CD4-positive, CD25-positive, alpha-beta regulatory T cell (primary cell): ENCODE data around the gene THY1. TPM values are rescaled to one million over a fixed set of nuclear protein-coding genes. Genes with fewer than 3 reads are reported as not detected.
A peak's percentile ranks its signal among the peaks of the same experiment; 100 is the strongest.

Source experiments
- ATAC-seq, 2 donors: fragments of 150-1000 bp; cut with Tn5 transposase; one replicate each; pipeline ENCODE4 v1.10.0; 2021; ENCODE audit warnings: low read depth in 2 of 2, moderate number of reproducible peaks in 2 of 2, moderate library complexity in 1 of 2
- DNase-seq, 3 donors: peaks; one replicate each; pipeline versions ENCODE4 v3.0.0 to v3.0.0-alpha.2; 2012 to 2022; ENCODE audit warnings: mixed read lengths in 1 of 3
- H3K27ac ChIP-seq: one replicate; pipeline ENCODE4 v1.7.0; 2013; ENCODE audit warnings: mild to moderate bottlenecking, low read length; ENCODE audit not compliant: insufficient read depth, poor library complexity, severe bottlenecking
- H3K27me3 ChIP-seq: one replicate; pipeline ENCODE4 v1.7.0; 2013; ENCODE audit warnings: low read length; ENCODE audit not compliant: control insufficient read depth, insufficient read depth
- H3K36me3 ChIP-seq: one replicate; pipeline ENCODE4 v1.7.0; 2013; ENCODE audit warnings: mild to moderate bottlenecking, low read length, moderate library complexity; ENCODE audit not compliant: control insufficient read depth, insufficient read depth
- H3K4me1 ChIP-seq: 2 replicates; pipeline ENCODE4 v1.7.0; 2013; ENCODE audit warnings: mild to moderate bottlenecking, low read length; ENCODE audit not compliant: insufficient read depth, control insufficient read depth, poor library complexity, severe bottlenecking
- H3K4me3 ChIP-seq: one replicate; pipeline ENCODE4 v1.7.0; 2013; ENCODE audit warnings: low read depth, mild to moderate bottlenecking, low read length, moderate library complexity
- H3K9me3 ChIP-seq, 2 experiments: 1 replicate in 1 of 2; 2 replicates in 1 of 2; pipeline ENCODE4 v1.7.0; 2013; ENCODE audit warnings: low read length in 2 of 2, mild to moderate bottlenecking in 1 of 2, moderate library complexity in 1 of 2; ENCODE audit not compliant: control insufficient read depth in 2 of 2
- H3K27ac Mint-ChIP-seq, 3 donors: one replicate each; pipeline ENCODE4 v1.8.0; 2020 to 2022; ENCODE audit warnings: mild to moderate bottlenecking in 3 of 3, mixed read lengths in 3 of 3, moderate library complexity in 2 of 3
- H3K27me3 Mint-ChIP-seq: one replicate; pipeline ENCODE4 v1.8.0; 2022; ENCODE audit warnings: mild to moderate bottlenecking, mixed read lengths
- H3K36me3 Mint-ChIP-seq: one replicate; pipeline ENCODE4 v1.8.0; 2020; ENCODE audit warnings: mixed read lengths
- H3K4me1 Mint-ChIP-seq, 4 donors: one replicate each; pipeline ENCODE4 v1.8.0; 2020 to 2022; ENCODE audit warnings: mixed read lengths in 4 of 4, mild to moderate bottlenecking in 1 of 4
- H3K4me3 Mint-ChIP-seq, 4 donors: one replicate each; pipeline ENCODE4 v1.8.0; 2020 to 2022; ENCODE audit warnings: mild to moderate bottlenecking in 4 of 4, mixed read lengths in 4 of 4, moderate library complexity in 3 of 4
- H3K9me3 Mint-ChIP-seq, 7 donors: one replicate each; pipeline ENCODE4 v1.8.0; 2020 to 2022; ENCODE audit warnings: mixed read lengths in 7 of 7, mild to moderate bottlenecking in 3 of 7, moderate library complexity in 2 of 7
- polyA plus RNA-seq, 4 donors: library from polyadenylated mRNA; unstranded; fragments of 300-500 nt; fragmentation: Illumina TruSeq; gene quantifications; one replicate each; pipeline ENCODE4 v1.2.3, GENCODE V29; 2021
- total RNA-seq: library from RNA; stranded (reverse); gene quantifications from one replicate; pipeline ENCODE4 v1.2.3, GENCODE V29; 2022

THY1 gene
- total and polyA plus RNA-seq, 5 donors from 2014 or later: not detected

GRCh38 chr11:119449498-119449897, 26.5 kb upstream of the THY1 start:
- H3K36me3 ChIP-seq: no peaks in the 10 kb centered on the region
- H3K27me3 ChIP-seq: peaks cover 3% of the 10 kb centered on the region
- H3K9me3 ChIP-seq: no peaks in the 10 kb centered on the region
- H3K27ac ChIP-seq: no peak overlapping the region
- no peaks in the 10 kb centered on the region for H3K36me3 Mint-ChIP-seq
- peaks cover 0 to 4% (median 0%) of the 10 kb centered on the region in 7 donors for H3K9me3 Mint-ChIP-seq
- ATAC-seq (no peak), DNase-seq (no peak)
- H3K4me1 ChIP-seq: no peaks in the 10 kb centered on the region
- no peak overlapping the region for H3K27ac Mint-ChIP-seq
- no peaks in the 10 kb centered on the region for H3K4me1 Mint-ChIP-seq
- H3K4me3 ChIP-seq: no peak overlapping the region
- peaks cover 15% of the 10 kb centered on the region for H3K27me3 Mint-ChIP-seq
- no peak overlapping the region for H3K4me3 Mint-ChIP-seq

- Mint-ChIP-seq H3K36me3 (no peaks in the 10 kb centered on the region), H3K4me1 (peaks cover 0 to 3% (median 0%) of the 10 kb centered on the region in 4 donors), H3K4me3 (no peak overlapping the region), H3K27ac (no peak overlapping the region), H3K27me3 (peaks cover 22% of the 10 kb centered on the region), H3K9me3 (peaks cover 0 to 1% (median 0%) of the 10 kb centered on the region in 7 donors)
- Histone ChIP-seq H3K4me3 (no peak overlapping the region), H3K4me1 (no peaks in the 10 kb centered on the region), H3K9me3 (no peaks in the 10 kb centered on the region), H3K27ac (no peak overlapping the region), H3K27me3 (peaks cover 7% of the 10 kb centered on the region), H3K36me3 (no peaks in the 10 kb centered on the region)
- DNase-seq: no peak
- ATAC-seq: no peak
These were observed 25.4 kb upstream of the THY1 start for GRCh38 chr11:119448380-119448779.

DNA sequence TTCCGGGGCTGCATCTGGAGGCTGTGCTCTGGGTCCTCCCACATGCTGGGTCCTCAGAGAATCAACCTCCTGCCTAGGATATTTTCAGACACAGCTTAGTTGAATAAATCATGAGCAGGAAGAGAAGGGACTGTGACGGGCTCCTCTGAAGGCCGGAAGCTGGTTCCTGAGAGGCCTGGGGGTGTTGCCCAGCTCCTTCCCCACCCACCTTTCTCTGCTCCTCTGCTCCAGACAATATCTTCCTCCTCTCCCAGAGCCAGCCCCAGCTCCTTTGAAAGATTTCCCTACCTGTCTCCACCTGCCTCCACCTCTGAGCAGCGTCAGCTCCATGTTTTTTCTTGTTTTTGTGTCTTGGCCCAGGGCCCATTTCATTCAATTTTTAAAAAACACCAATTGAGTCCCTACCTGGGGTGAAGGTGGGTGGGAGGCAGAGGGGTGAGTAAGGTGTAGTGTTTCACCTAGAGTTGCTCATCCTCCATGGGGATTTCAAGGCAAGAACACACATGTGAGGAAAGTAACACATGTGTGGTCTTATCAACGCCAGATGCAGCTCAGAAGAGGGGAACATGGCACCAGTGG, 24.8 kb upstream of the THY1 start:
- no peak for DNase-seq
- Histone ChIP-seq H3K4me3 (no peak overlapping the region), H3K27ac (no peak overlapping the region), H3K4me1 (no peaks in the 10 kb centered on the region), H3K27me3 (peaks cover 7% of the 10 kb centered on the region), H3K9me3 (no peaks in the 10 kb centered on the region), H3K36me3 (no peaks in the 10 kb centered on the region)
- H3K27ac Mint-ChIP-seq: no peak overlapping the region
- H3K9me3 Mint-ChIP-seq: peaks cover 0 to 1% (median 0%) of the 10 kb centered on the region in 7 donors
- ATAC-seq: no peak
- peaks cover 17% of the 10 kb centered on the region for H3K27me3 Mint-ChIP-seq
- H3K36me3 Mint-ChIP-seq: no peaks in the 10 kb centered on the region
- H3K4me1 Mint-ChIP-seq: peaks cover 0 to 4% (median 0%) of the 10 kb centered on the region in 4 donors
- no peak overlapping the region for H3K4me3 Mint-ChIP-seq

DNA sequence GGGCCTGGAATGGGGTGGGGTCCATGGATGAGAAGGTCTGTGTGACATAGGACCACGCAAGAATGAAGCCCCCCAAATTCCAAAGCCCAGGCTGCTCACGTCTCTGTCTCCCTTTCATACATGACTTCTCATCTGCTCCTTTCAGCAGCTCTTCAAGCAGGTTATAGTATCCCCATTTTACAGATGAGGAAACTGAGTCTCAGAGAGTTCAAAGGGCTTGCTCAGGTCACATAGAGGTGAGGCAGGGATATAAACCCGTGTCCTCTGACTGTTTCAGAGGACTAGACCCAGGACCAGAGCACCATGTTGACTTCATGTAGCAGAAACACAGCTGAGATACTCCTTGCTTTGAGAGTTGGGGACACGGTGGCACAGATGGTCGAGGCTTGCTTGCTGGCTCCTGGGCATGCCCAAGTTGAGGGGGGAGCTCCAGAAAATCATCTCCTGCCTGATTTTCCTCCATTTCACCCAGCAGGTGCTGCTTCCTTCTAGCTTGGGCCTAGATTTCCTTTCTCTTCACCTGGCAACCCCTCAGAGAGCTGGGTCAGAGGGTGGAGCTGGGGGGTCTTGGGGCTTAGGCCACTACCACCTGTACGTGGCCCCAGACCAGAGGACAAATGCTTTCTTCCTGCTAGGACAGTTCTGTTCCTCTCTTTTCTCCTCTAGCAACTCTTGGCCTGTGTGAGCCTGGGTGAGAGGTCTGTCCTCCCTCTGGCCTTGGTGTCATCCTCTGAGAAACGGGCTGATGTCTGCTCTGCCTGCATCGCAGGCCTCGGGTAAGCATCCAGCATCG, 24.1 kb upstream of the THY1 start:
- no peak overlapping the region for H3K4me3 ChIP-seq
- Mint-ChIP-seq H3K27me3 (peaks cover 16% of the 10 kb centered on the region), H3K27ac (peak overlapping the region in 1 of 3 donors; percentile 23), H3K9me3 (peaks cover 0 to 1% (median 0%) of the 10 kb centered on the region in 7 donors), H3K4me3 (no peak overlapping the region), H3K4me1 (peaks cover 0 to 4% (median 0%) of the 10 kb centered on the region in 4 donors), H3K36me3 (no peaks in the 10 kb centered on the region)
- DNase-seq: no peak
- no peaks in the 10 kb centered on the region for H3K36me3 ChIP-seq
- peaks cover 7% of the 10 kb centered on the region for H3K27me3 ChIP-seq
- no peak overlapping the region for H3K27ac ChIP-seq
- no peaks in the 10 kb centered on the region for H3K9me3 ChIP-seq
- H3K4me1 ChIP-seq: no peaks in the 10 kb centered on the region
- no peak for ATAC-seq

DNA sequence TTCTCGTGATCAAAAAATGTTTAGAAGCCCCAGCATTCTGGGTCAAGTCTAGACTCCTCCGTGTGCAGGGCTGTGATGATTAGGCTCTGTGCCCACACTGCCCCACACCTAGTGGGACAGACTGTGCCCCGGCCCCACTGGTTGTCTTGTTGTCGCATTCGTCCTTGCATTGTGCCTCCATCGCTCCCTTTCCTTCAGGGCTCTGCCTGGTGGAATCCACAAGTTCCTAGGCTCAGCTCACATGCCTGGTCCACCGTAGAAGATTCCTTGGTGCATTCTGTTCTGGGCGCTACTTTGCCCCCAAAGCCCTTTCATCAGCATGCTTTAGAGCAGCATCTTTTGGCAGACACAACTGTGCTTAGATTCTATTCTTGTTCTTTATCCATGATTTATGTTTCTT, 23.5 kb upstream of the THY1 start:
- peak overlapping the region in 1 of 3 donors; percentile 81 for H3K27ac Mint-ChIP-seq
- Histone ChIP-seq H3K4me3 (no peak overlapping the region), H3K27me3 (peaks cover 7% of the 10 kb centered on the region), H3K9me3 (no peaks in the 10 kb centered on the region), H3K4me1 (no peaks in the 10 kb centered on the region), H3K36me3 (no peaks in the 10 kb centered on the region), H3K27ac (no peak overlapping the region)
- H3K4me3 Mint-ChIP-seq: no peak overlapping the region
- ATAC-seq (no peak), DNase-seq (no peak)
- H3K4me1 Mint-ChIP-seq: peaks cover 0 to 4% (median 0%) of the 10 kb centered on the region in 4 donors
- H3K9me3 Mint-ChIP-seq: peaks cover 0 to 1% (median 0%) of the 10 kb centered on the region in 7 donors
- H3K36me3 Mint-ChIP-seq: no peaks in the 10 kb centered on the region
- H3K27me3 Mint-ChIP-seq: peaks cover 16% of the 10 kb centered on the region

DNA sequence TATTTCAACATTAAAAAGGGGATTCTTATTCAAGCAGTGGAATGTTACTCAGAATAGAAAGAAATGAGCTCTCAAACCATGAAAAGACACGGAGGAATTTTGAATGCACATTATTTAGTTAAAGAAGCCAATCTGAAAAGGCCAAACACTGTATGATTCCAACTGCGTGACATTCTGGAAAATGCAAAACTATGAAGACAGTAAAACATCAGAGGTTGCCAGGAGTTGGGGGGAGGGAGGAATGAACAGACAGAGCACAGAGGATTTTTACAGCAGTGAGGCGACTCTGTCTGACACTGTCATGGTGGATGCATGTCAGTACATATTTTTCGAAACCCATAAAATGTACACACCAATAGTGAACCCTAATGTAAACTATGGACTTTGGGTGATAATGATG, 22.9 kb upstream of the THY1 start:
- Mint-ChIP-seq H3K36me3 (no peaks in the 10 kb centered on the region), H3K4me3 (no peak overlapping the region), H3K9me3 (peaks cover 0 to 1% (median 0%) of the 10 kb centered on the region in 7 donors), H3K4me1 (peaks cover 0 to 6% (median 2%) of the 10 kb centered on the region in 4 donors), H3K27me3 (peaks cover 20% of the 10 kb centered on the region), H3K27ac (no peak overlapping the region)
- H3K27ac ChIP-seq: no peak overlapping the region
- H3K27me3 ChIP-seq: peaks cover 7% of the 10 kb centered on the region
- no peak for ATAC-seq
- DNase-seq: no peak
- H3K36me3 ChIP-seq: no peaks in the 10 kb centered on the region
- H3K4me1 ChIP-seq: peaks cover 3% of the 10 kb centered on the region
- H3K4me3 ChIP-seq: no peak overlapping the region
- no peaks in the 10 kb centered on the region for H3K9me3 ChIP-seq

- H3K4me1 Mint-ChIP-seq: peaks cover 0 to 7% (median 2%) of the 10 kb centered on the region in 4 donors
These were observed 22.4 kb upstream of the THY1 start for GRCh38 chr11:119445379-119445778.

More at GRCh38 chr11:119445379-119445778, 22.4 kb upstream of the THY1 start:
- ATAC-seq (no peak), DNase-seq (no peak)
- H3K36me3 Mint-ChIP-seq: no peaks in the 10 kb centered on the region
- peaks cover 0 to 1% (median 0%) of the 10 kb centered on the region in 7 donors for H3K9me3 Mint-ChIP-seq
- H3K27ac ChIP-seq: no peak overlapping the region
- H3K4me1 ChIP-seq: peaks cover 5% of the 10 kb centered on the region
- H3K27ac Mint-ChIP-seq: no peak overlapping the region
- peaks cover 7% of the 10 kb centered on the region for H3K27me3 ChIP-seq
- no peak overlapping the region for H3K4me3 ChIP-seq
- H3K4me3 Mint-ChIP-seq: no peak overlapping the region
- peaks cover 25% of the 10 kb centered on the region for H3K27me3 Mint-ChIP-seq
- H3K36me3 ChIP-seq: no peaks in the 10 kb centered on the region
- no peaks in the 10 kb centered on the region for H3K9me3 ChIP-seq
